Astrocyte of the cerebellum (primary cell): Measurements from ENCODE around the gene HBD.

Experiments used
- DNase-seq: peaks from one replicate; pipeline ENCODE4 v3.0.0-alpha.2; 2011; ENCODE audit warnings: low read depth
- H3K4me3 ChIP-seq: 2 replicates; pipeline ENCODE4 v1.5.1; 2011; ENCODE audit warnings: mild to moderate bottlenecking, low read depth, low read length, moderate library complexity
- in situ Hi-C: cut with HindIII; loops from 2 replicates; pipeline ENCODE4 v1.10.0; 2017; ENCODE audit warnings: low sequenced_read_pairs
- TF ChIP-seq, protein P1 (sequence below): IDR thresholded peaks from 2 replicates; pipeline ENCODE4 v1.5.1; 2012; ENCODE audit warnings: low read length, low read depth, moderate library complexity, mild to moderate bottlenecking; ENCODE audit errors: missing control alignments

Gene HBD

DNA sequence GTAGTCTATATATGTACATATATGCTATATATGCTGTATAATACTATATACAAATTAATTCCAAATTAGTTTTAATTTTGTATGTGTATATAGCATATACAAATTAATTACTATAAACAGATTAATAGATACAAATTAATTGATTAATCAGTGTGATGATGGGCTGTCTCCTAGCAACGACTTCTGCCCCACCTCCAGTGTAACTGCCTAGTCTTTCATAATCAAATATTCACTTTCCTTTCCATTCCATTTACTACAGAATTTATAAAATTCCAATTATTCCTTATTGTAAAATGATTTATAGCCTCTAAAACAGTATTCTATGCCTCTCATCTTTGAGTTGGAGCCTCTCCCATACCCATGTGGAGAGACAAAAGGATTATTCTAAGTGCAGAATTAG, 976 bp downstream of the HBD start:
- no peak for DNase-seq
- in situ Hi-C loops, result no loop called here
- TF ChIP-seq, protein P1, sequence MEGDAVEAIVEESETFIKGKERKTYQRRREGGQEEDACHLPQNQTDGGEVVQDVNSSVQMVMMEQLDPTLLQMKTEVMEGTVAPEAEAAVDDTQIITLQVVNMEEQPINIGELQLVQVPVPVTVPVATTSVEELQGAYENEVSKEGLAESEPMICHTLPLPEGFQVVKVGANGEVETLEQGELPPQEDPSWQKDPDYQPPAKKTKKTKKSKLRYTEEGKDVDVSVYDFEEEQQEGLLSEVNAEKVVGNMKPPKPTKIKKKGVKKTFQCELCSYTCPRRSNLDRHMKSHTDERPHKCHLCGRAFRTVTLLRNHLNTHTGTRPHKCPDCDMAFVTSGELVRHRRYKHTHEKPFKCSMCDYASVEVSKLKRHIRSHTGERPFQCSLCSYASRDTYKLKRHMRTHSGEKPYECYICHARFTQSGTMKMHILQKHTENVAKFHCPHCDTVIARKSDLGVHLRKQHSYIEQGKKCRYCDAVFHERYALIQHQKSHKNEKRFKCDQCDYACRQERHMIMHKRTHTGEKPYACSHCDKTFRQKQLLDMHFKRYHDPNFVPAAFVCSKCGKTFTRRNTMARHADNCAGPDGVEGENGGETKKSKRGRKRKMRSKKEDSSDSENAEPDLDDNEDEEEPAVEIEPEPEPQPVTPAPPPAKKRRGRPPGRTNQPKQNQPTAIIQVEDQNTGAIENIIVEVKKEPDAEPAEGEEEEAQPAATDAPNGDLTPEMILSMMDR, result no peak
- H3K4me3 ChIP-seq, result no peak overlapping the region

DNA sequence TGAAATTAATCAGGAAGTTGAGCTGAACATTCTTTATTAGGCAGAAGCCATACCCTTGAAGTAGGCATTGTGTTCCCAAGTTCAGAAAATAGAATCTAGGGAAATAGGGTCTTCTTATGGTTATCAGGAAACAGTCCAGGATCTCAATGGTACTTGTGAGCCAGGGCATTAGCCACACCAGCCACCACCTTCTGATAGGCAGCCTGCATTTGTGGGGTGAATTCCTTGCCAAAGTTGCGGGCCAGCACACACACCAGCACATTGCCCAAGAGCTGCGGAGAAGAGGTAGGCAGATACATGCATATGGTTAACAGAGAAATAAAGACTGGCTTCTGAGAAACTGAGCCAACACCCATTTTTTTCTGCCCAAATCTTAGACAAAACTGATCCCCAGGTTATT, 1.5 kb downstream of the HBD start:
- no peak for DNase-seq
- no peak overlapping the region for H3K4me3 ChIP-seq
- in situ Hi-C loops, result no loop called here
- TF ChIP-seq, protein P1, result no peak

DNA sequence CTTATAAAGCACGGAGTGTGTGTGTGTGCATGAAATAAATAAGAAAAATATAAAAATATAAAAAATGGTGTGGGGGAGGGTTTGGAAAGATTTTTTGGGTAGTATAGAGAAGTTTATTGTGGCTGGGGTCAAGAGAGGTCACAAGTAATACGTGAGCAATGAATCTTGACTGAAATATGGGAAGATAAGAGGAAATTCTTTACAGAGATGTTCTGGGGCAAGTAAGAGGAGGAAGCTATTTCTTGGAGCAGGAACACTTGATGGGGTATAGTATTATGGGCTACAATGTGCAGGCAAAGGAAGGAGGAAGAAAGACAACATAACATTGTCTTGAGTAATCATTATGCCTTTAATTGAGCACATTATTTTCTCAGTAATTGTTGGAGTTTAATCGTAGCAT, 2.1 kb downstream of the HBD start:
- no peak for DNase-seq
- no peak overlapping the region for H3K4me3 ChIP-seq
- in situ Hi-C loops, result no loop called here
- TF ChIP-seq, protein P1, result no peak

DNA sequence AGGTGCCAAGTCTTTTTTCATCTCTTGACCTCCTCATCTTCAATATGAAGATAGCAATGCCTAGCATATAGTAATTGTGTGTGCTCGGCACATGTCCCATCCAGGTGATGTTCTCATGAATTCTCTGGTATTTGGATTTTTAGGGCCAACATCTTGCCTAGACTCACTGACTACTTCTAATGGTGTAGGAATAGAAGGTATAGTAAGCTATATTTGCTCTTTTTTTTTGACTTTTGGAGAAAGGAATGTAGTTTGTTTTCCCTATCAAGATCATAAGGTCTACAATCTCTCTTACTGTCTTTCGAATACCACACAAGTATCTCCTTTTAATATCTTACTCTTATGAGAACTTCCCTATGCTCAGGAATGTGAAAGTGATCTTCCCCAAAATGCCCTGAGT, 3.2 kb downstream of the HBD start:
- no peak for DNase-seq

DNA sequence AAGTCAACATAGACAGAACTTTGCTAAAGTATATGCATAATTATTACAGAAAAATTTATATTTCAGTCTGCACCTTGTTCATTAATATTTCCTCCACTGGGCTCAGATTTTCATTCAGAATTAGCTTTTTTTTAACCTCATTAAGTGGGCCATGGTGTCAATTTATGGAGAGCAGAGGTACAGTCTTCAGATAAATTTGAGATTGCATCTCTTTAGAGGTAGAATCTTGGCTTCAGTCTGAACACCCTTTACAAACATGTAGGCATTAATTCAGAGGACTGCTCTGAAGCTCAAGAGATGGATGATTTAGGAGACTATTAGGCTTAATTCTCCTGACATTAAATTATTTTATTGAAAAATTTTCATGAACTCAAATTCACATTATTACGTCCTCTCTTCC, 4.0 kb downstream of the HBD start:
- no peak overlapping the region for H3K4me3 ChIP-seq
- TF ChIP-seq, protein P1, result no peak
- DNase-seq, result no peak
- in situ Hi-C loops, result no loop called here

More for the DNA sequence above, 3.2 kb downstream of the HBD start:
- TF ChIP-seq, protein P1, result no peak
- H3K4me3 ChIP-seq, result no peak overlapping the region
- in situ Hi-C loops, result no loop called here

DNA sequence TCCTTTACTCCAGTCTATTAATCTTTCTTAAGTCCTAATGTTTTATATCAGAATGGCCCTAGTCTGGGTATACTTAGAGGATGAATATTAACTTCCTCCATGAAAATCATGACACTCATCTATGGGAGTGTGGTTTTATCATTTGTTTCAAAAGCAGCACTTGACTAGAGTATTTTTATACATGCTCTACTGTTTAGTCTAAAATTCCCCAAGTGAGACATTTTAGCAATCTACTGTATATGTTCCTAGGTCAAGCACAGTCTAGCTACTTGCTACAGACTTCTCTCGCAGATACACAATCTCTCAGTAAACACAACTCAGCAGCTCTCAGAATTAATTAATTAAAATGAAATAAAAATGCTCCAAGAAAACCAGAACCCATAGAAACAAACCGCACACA, 4.5 kb downstream of the HBD start:
- DNase-seq, result no peak
- TF ChIP-seq, protein P1, result no peak

DNA sequence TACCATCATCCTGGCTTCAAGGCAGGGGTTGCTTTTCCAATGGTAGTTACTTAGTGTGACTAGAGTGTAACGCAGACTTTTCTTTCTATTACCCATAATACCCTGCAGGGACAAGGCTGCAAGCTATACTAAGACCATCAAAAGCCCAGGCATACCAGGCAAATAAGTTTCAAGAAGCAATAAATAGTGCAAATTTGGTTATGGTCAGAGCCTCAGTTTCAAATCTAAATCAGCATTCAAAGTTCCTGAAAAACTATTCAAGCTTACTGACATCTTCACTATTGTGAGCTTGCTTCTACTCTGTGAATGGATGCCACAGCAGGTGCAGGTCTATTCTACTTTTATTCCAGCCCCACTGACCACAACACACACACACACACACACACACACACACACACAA, 4.9 kb downstream of the HBD start:
- no peak for DNase-seq
- in situ Hi-C loops, result no loop called here
- H3K4me3 ChIP-seq, result no peak overlapping the region
- TF ChIP-seq, protein P1, result no peak

More for the DNA sequence above, 4.5 kb downstream of the HBD start:
- in situ Hi-C loops, result no loop called here
- no peak overlapping the region for H3K4me3 ChIP-seq
